ENCODE results near the gene STAG2.
"Not testable (repeated sequence)": the region's sequence is repeated elsewhere in the genome, so short reads cannot be mapped to it uniquely, and the experiment has no call there.

STAG2 gene

DNA sequence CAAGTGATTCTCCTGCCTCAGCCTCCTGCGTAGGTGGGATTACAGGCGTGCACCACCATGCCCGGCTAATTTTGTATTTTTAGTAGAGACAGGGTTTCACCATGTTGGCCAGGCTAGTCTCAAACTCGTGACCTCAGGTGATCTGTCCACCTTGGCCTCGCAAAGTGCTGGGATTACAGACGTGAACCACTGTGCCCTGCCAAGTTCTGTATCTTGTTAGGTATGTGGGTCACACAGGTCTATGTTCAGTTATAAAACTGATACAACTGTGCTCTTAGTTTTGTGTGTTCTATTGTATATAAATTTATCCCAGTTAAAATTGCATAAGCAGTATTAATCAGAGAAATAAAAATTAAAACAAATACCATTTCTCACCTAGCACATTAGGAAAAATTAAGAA lies 122.9 kb downstream of the STAG2 start:
- DNase-seq, result not testable (repeated sequence)

DNA sequence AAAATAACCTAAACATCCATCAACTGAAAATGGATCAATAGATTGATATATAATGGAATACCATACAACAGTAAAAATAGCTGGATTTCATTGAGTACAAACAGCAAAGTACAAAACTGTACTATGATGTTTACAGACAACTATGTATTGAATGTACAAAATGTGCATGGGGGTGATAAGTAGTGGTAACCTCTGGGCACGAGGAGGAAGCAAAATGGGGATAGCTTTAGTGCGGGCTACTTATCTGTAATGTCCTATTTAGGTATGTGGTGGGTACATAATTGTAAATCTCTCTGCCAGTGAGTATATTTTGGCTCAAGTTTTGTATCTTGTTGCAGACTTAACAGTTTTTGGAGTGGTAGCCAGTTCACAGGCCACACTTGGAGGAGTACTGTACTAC lies 123.6 kb downstream of the STAG2 start:
- DNase-seq, result no peak

DNA sequence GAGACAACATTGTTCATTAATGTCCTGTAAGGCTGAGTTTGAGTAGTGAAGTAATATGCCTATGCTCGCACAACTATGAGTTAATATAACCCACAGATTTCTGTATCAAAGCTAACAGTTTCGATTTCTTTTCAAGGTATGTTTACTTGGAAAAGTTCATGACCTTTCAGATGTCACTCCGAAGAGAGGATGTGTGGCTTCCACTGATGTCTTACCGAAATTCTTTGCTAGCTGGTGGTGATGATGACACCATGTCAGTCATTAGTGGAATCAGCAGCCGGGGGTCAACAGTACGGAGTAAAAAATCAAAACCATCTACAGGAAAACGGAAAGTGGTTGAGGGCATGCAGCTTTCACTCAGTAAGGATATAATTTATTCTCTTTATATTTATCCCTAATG lies 124.9 kb downstream of the STAG2 start:
- DNase-seq, result peak; percentile 26

DNA sequence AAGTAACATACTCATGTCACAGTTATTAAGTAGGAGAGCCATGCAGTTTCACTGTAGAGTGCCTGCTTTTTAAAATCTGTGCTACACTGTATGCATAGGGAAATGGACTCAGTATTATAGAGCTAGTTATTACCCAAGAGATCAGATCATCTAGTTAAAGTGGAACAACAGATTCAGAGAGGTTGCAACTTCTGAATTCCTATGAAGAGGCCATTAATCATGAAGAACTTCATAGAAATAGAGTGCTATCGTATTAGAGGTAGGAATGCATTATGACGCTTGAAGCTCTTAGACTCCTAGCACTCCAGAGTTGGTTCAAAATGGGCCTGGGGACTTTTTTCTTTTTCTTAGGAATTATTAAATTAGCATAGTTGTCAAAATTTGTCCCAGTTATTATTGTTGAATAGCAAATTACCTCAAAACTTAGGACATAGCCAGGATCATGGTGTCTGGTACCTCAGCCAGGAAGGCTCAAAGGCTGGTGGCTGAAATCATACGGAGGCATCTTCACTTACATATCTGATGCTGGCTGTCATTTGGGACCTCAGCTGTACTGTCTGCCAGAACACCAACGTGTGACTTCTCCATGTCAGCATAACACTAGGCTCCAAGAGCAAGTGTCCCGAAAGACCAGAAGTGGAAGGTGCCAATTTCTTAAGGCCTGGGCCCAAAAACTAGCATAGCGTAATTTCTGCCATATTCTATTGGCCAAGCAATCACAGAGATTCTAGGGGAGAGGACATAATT lies 125.7 kb downstream of the STAG2 start:
- no peak for DNase-seq

DNA sequence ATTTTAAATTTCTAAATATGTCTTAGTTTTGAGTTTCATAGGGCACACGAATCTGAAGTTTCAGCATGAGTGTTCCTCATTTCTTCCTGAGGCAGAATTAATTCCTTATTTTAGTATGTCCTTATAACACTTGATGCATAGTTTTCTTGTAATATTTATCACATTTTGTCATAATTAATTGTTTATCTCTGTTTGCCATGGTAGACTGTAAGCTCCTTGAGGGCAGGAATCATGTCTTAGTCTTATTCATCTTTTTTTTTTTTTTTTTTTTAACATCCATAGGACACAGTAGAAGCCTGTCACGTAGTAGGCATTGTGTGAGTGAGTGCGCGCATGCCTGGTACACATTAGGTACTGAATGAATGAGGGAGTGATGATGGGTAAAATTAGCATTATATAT lies 131.7 kb downstream of the STAG2 start:
- DNase-seq, result no peak

DNA sequence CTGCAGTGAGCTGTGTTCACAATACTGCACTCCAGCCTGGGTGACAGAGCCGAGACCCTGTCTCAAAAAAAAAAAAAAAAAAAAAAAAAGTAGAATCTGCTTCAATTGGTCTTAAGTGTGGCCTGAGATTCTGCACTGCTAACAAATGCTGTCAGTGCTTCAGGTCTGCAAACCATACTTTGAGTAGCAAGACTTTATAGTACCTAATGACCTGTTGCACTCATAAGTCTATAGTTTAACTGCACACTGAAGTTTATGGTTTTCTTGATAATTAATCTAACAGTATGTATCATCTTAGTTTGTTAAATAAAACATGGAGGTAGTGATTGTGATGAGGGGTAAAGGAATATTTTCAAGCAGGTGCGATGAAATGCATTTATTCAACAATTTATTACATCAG lies 135.6 kb downstream of the STAG2 start:
- DNase-seq, result no peak

DNA sequence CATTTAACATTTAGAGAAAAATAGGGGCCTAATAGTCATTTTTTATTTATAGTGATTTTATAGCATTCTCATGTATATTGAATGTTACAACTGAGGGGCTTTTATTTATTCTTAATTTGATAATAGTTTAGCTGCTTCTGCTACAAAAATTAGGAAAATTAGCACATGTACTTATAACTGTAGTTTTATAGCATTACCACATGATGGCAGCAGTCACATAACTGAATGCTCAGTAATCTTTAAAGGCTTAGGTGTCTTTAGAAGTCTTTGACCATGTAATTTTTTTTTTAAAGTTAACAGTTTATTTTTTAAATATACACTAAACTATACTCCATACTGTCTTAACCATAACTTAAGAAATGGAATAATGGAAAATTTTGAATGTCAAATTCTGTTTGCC lies 136.6 kb downstream of the STAG2 start:
- no peak for DNase-seq

DNA sequence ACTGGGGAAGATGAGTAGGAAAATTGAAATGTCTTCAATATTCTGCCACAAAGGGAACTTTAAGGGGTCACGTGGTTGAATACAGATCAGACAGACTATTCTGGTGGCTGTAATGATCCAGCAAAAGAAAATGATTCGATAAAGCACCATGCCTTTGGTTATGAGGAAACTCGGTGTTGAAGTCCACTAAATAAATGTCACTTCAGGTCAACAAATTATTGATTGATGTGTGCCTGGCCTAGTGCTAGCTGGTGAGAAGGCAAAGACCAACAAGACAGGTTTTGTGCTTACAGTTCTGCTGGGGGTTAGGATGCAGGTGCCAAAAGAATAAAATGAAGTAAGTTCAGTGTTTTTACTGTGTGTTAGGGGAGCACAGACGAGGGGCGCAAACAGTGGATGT lies 142.5 kb downstream of the STAG2 start:
- no peak for DNase-seq

DNA sequence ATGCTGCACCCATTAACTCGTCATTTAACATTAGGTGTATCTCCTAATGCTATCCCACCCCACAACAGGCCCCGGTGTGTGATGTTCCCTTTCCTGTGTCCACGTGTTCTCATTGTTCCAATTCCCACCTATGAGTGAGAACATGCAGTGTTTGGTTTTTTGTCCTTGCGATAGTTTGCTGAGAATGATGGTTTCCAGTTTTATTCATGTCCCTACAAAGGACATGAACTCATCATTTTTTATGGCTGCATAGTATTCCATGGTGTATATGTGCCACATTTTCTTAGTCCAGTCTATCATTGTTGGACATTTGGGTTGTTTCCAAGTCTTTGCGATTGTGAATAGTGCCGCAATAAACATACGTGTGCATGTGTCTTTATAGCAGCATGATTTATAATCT lies 143.0 kb downstream of the STAG2 start:
- DNase-seq, result not testable (repeated sequence)

DNA sequence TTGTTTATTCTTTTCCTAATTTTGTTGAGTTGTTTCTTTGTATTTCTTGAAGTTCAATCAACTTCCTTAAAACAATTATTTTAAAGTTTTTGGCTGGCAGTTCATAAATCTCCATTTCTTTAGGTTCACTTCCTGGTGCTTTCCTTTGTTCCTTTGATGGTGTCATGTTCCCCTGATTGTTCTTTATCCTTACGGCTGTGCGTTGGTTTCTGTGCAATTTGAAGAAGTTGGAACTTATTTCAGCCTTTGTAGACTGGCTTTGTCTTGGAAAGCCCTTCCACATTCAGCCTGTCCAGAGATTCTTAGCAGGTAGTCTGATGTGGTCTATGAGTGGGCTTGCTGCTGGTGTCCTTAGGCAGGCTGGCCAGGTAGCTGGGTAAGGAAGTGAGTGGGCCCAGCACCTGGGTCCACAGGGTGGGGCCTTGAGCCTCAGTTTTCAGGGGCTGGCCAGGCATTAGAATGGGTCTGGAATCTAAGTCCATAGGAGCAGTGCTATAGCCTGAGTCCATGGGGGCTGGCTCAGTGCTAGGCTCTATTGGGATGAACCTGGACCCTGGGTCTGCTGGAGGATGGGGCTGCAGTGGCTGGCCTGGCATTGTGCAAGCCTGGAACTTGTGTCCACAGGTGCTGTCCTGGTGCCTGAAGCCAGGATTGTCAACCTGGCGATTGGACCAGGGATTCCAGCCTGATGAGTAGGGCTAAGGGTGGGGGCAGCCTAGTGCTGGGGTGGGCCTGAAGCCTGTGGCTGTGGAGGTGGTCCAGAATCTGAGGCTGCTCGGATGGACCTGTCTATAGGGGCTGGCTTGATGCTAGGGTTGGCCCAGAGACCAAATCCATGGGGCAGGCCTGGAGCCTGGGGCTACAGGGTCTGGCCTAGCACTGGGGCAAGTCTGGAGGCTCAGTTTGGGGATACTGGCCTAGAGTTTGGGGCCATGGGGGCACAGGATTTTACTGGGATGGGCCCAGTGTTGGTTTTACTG lies 152.4 kb downstream of the STAG2 start:
- DNase-seq, result no peak

DNA sequence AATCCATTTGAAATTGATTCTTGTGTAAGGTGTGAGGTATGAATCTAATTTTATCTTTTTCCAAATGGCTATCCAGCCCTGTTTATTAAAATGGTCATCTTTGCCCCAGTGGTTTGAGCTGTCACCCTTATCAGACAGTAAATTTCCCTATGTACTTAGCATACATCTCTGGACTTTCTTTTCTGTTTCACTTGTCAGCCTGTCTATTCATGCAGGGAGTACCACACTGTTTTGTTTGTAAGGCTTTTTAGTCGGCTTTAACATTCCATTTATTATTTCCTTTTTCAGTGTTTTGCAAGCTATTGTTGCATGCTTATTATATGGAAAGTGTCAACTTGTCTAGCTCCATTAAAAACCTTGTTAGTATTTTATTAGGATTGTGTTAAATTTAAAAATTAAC lies 155.8 kb downstream of the STAG2 start:
- no peak for DNase-seq

DNA sequence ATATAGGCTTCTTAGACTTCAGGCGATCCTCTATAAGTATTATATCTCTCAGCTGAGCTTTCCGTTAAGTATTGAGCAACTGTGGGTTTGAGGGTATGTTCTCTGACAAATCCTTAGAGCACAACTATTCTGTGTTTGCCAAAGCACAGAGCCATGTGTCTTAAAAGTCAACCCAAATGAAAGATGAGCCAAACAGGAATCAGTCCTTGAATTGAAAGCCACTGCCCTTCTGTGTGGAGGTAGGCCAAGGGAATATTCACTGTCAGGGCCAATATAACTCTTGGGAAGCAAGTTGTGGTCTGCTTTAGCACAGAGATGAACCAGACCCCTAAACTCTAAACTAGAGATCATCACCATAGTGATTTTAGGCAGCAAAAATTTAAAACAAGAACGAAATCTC lies 164.0 kb downstream of the STAG2 start:
- DNase-seq, result no peak

DNA sequence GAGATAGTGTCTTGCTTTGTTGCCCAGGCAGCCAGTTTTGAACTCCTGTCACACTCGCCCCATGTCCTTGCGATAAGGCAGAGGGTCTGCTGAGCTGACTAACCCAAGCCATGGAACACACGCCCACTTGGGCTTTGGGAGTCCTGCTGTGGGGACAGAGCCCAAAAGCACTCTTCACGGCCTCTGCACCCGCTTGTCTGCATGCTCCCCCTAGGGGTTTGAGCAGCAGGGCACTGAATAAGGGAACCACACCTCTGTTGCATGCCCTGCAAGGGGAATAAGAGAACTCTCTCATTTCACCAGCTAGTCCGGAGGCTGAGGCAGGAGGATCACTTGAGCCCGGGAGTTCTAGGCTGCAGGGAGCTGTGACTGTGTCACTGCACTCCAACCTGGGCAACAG lies 166.0 kb downstream of the STAG2 start:
- DNase-seq, result no peak

DNA sequence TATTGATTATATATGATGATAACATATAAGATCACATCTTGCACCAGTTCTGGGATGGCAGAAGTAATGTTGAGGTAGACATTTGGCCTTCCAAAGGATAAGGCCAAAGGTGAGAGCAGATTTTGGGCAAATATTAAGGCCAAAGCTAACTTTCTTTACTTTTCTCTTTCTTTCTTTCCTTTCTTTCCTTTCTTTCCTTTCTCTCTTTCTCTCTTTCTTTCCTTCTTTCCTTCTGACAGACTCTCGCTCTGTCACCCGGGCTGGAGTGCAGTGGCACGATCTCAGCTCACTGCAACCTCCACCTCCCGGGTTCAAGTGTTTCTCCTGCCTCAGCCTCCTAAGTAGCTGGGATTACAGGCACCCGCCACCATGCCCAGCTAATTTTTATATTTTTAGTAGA lies 170.9 kb downstream of the STAG2 start:
- DNase-seq, result not testable (repeated sequence)

DNA sequence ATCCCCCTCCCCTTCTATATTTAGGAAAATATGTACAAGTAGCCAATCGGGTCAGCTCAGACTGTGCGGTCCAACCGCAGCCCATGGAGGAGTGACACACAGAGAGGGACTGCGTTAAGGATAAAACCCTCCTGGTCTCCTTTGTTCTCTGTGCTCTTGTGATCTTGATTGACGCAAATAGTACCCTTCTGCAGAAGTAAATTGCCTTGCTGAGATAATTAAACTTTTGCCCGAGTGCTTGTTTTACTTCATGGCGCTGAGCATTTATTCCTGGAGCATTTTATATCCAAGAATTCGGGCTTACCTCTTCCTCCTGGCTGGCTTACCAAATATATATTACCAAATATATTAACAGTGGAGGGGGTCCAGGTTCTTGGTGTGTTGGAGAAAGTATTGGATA lies 184.2 kb downstream of the STAG2 start:
- DNase-seq, result no peak

DNA sequence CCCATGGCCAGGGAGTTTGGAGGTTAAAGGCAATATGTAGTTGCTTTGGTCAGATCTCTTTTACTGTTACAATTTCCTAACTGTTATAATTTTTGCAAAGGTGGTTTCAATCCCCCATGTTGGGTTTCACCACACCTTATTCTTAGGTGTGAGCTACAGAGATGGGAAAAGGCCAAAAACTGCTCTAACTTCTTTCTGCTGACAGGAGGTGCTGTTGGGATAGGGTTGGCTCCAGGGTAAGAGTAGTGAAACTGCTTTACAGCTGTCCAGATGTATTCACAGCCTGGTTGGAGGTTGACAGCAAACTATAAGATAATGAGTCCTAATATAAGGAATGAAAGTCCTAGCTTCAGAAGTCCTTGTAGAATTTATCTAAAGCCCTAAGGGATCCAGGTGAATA lies 189.7 kb downstream of the STAG2 start:
- no peak for DNase-seq

Measured in stimulated activated CD8-positive, alpha-beta memory T cell treated with anti-CD3 and anti-CD28 coated beads, Interleukin-4, amount 100 ng/mL, for 48 hours (primary cell).